ENCODE measurements around the gene SERPIND1.

SERPIND1 gene

GRCh38 chr22:20792966-20793728 lies 19.2 kb downstream of the SERPIND1 start:
- DNase-seq (ENCODE audit: low spot score): no peak

DNA sequence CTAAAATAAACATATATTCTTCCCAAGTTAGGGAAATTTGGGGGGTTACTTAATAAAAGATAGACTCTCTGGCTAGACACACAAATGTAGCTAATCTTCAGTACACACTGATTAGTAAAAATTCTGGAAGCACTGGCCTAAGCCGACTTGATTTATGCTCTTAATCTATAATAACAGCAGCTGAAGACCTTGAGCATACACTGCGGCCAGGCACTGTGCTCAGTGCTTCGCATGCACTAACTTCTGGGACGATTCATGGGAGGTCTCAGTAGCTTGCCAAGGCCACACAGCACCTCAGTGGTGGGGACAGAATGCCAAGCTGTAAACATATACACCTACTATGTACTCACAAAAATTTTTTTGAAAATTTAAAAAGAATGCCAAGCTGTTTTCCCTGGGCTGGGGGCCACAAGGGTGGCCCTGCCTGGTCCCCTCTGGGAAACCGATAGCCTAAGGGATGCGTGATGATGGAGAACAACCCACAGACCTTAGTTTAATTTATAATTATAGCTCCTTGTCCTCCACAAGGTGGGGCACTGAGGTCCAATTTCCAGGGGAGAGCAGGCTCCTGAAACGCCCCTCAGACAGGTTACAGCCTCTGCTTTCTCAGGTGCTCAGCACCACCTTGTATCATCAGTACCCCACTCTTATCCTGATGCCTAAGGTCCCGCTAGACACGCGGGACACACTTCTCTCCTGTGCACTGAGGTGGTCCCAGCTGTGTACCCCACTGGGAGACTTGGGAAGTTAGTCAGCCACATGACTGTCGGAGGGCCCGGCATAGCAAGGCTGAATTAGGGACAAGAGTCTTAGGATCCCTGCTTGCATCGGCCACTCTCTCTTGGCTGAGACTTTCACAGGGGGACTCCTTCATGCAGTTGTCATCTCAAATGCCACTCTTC lies 20.1 kb downstream of the SERPIND1 start:
- DNase-seq (ENCODE audit: low spot score): no peak

- no peak for DNase-seq (ENCODE audit: low spot score)
These were observed 20.9 kb downstream of the SERPIND1 start for GRCh38 chr22:20794650-20795413.

DNA sequence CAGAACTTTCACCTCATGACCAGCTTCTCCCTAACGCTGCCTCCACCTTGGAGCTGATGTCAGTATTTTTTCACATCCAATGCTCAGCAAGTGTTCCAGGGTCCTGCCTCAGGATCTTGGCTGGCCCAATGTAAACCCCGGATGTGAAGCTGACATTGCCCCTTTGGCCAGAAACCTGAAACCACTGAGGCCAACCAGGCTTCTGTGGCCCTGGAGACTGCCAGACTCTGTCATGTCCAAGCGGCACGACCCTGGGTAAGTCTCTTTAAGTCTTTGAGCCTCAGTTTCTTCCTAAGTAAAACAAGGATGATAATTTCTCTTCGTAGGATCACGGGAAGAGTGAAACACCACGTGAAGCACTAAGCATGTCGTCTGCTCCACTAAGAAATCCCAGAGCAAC lies 22.8 kb downstream of the SERPIND1 start:
- DNase-seq (ENCODE audit: low spot score): no peak

GRCh38 chr22:20798218-20798617 lies 24.3 kb downstream of the SERPIND1 start:
- DNase-seq (ENCODE audit: low spot score): no peak

DNA sequence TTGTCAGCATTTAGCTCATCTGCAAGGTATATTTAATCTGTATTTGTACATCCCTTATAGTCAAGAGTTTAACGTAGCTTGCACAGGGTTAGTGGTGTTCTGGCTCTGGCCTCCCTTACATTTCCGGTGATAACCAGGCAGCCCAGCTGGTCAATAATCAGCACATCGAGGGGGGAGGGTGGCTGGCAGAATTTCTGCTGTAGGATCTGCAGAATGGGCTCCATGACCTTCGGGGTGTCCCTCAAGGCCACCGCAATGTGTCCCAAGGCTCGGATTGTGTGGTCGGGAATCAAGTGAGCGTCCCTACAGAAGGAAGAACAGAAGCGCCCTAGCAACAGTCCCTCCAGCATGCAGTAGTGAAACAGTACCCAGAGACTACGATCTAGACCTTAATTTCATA lies 25.1 kb downstream of the SERPIND1 start:
- DNase-seq (ENCODE audit: low spot score): no peak

DNA sequence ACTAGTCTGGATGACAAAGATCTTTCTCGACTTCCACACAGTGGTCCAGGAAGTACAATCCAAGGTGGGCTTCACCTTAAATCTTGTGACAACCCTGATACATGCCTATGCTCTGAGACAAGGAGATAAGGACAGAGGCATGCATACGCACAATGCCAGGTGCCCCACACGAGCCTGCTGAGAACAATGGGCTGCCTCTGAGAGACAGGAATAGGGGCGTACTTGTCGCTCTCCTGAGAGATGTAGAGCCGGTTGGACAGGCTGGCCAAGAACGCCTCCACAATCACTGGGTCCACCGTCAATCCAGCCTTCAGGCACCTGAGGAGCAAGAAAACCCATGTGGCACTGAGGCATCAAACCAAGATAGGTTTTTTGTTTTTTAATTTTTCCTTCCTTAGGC lies 25.5 kb downstream of the SERPIND1 start:
- DNase-seq (ENCODE audit: low spot score): no peak

GRCh38 chr22:20802452-20802851 lies 28.5 kb downstream of the SERPIND1 start:
- no peak for DNase-seq (ENCODE audit: low spot score)

GRCh38 chr22:20802922-20803553 lies 29.1 kb downstream of the SERPIND1 start:
- no peak for DNase-seq (ENCODE audit: low spot score)

GRCh38 chr22:20803696-20804324 lies 29.9 kb downstream of the SERPIND1 start:
- DNase-seq (ENCODE audit: low spot score): peak; percentile 20

GRCh38 chr22:20804650-20805049 lies 30.7 kb downstream of the SERPIND1 start:
- no peak for DNase-seq (ENCODE audit: low spot score)

DNA sequence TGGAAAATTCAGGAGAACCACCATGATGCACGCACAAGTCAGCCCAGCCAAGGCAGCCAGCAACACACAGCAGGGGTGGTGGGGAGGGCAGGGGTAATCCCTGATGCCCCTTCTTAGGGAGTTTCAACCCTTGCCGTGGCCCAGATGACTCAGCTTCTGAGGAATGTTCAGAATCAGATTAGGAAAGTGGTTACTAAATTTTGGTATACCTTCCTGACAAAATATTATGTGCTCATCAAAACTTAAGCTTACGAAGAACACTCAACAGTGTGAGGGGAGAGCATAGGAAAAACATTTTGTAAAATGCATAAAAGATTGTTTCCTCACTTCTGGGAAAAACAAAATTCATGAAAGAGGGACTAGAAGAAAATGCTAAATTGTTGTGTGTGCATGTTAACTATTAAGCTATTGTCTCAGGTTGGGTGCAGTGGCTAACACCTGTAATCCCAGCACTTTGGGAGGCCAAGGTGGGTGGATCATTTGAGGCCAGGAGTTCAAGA lies 32.1 kb downstream of the SERPIND1 start:
- DNase-seq (ENCODE audit: low spot score): no peak

- DNase-seq (ENCODE audit: low spot score): no peak
These were observed 33.4 kb downstream of the SERPIND1 start for GRCh38 chr22:20807315-20807752.

GRCh38 chr22:20808844-20809243 lies 34.9 kb downstream of the SERPIND1 start:
- DNase-seq (ENCODE audit: low spot score): no peak

DNA sequence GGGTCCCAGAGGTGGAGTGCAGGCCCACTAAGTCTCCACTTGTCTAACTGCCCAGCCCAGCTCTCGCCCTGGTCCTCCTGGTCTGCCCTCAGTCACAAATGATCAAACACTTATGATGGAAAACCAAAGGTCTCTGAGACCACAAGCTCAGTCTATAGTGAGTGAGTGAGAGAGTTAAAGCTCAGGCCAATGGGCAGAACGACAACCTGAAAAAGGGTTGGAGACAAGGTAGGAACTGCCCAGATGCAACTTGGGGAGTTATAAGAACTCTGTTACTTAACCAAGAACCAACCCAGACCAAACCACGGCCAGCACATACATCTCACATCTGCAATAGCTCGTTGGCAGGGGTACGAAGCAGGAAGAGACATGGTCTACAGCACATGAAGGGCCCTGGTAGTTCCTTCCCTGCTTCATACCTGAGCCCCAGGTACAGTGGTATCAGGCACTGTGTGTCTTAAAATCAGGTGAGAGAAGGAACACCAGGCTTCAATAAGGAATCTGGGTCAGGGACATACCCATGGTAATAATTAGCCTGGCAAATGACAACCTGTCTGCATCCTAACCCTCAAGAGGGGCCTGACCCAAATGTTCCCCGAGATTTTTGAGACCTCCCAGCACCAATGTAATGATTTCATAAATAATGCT lies 35.7 kb downstream of the SERPIND1 start:
- no peak for DNase-seq (ENCODE audit: low spot score)

- DNase-seq (ENCODE audit: low spot score): no peak
These were observed 36.7 kb downstream of the SERPIND1 start for GRCh38 chr22:20810645-20811044.

DNA sequence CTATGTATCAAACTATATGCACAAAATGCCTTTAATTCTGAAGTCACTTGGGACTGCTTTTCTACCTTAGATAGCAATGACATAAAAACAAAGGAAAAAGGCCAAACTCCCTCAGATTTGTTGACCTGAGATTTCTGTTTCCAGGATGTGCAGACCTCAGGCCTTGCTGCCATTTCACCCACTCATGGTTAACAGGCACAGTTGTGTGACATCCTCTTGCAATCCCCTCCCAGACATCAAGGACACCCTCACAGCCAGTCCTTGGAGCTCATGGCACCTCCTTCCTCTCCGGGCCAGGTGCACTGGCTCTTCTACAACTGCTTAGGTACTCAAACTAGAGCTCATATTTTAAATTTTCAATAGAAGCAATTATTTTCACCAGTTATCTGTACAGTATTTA lies 37.3 kb downstream of the SERPIND1 start:
- no peak for DNase-seq (ENCODE audit: low spot score)

DNA sequence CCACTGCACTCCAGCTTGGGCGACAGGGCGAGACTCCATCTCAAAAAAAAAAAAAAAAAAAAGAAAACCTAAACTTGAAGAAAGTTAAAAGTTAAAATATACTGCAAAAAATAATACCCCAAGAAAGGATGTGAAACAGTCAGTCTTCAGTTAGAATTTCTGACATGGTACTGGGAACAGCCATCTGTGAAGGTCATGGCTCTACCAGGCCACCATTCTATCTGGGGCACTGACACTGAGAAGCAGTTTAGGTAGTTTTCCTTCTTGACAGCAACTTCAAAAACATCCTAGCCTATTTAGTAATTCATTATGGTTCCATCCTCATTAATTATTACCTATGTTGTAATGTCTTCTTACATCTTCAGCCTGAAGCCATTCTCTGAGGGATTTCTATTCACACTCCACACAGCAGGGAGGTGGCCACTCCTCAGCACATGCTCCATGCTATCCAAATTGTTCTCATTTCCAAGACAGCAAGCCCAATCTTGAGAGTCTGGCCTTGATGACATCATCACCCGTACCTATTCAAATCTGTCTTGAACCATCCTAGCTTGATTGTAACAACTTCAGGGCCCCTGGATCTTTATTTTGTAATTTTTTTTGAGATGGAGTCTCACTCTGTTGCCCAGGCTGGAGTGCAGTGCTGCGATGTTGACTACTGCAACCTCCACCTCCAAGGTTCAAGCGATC lies 38.2 kb downstream of the SERPIND1 start:
- no peak for DNase-seq (ENCODE audit: low spot score)

DNA sequence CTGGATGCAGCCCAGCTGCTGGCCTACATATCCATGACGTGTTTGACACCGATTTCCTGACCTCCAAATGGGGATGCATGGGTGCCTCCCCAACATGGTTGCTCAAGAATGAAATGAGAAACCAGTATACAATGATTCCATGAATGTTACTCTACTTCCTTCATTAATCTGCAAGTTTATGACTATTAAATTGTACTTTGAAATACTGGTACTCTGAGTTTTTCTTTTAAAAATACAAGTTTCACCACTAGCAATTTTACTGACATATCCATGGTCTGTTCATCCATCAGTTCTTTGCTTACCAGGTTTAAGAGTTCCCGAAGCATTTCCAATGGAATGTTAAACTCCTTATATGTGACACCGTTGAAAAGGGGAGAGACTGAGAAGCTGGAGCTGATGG lies 39.1 kb downstream of the SERPIND1 start:
- no peak for DNase-seq (ENCODE audit: low spot score)

DNA sequence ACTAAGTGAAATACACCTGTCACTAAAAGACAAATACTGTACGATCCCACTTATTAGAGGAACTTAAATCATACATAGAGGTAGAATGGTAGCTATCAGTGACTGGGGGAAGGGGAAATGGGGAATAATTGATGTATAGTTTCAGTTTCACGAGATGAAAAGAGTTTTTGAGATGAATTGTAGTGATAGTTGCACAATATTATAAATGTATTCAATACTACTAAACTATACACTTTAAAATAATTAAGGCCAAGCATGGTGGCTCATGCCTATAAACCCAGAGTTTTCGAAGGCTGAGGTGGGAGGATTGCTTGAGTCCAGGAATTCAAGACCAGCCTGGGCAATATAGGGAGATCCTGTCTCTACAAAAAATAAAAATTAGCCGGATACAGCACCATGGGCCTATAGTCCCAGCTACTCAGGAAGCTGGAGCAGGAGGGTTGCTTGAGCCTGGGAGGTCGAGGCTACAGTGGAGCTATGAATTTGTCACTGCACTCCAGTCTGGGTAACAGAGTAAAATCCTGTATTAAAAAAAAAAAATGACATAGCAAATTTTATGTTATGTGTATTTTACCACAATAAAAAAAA lies 40.4 kb downstream of the SERPIND1 start:
- DNase-seq (ENCODE audit: low spot score): no peak
